Nephron (organoid): ENCODE data around the gene PCSK2.
A peak's percentile ranks its signal among the peaks of the same experiment; 100 is the strongest.

Experiments used
- H3K27ac Mint-ChIP-seq, 3 experiments: 2 replicates each; pipeline ENCODE4 v1.8.0; 2020; ENCODE audit warnings: mixed read lengths in 3 of 3, mild to moderate bottlenecking in 2 of 3, moderate library complexity in 1 of 3
- H3K27me3 Mint-ChIP-seq: 2 replicates; pipeline ENCODE4 v1.8.0; 2021; ENCODE audit warnings: low read depth, mild to moderate bottlenecking, moderate library complexity, mixed read lengths
- H3K36me3 Mint-ChIP-seq: 2 replicates; pipeline ENCODE4 v1.8.0; 2020; ENCODE audit warnings: low read depth, mixed read lengths
- H3K4me1 Mint-ChIP-seq: 2 replicates; pipeline ENCODE4 v1.8.0; 2020; ENCODE audit warnings: mixed read lengths
- H3K4me3 Mint-ChIP-seq, 3 experiments: 2 replicates each; pipeline ENCODE4 v1.8.0; 2020; ENCODE audit warnings: mild to moderate bottlenecking in 3 of 3, mixed read lengths in 3 of 3, moderate library complexity in 2 of 3
- H3K9me3 Mint-ChIP-seq: 2 replicates; pipeline ENCODE4 v1.8.0; 2020; ENCODE audit warnings: mixed read lengths
- TF ChIP-seq, protein P1 (sequence below), 3 experiments: fragments of 200-600 bp; sonication (generic); IDR thresholded peaks; one replicate each; pipeline ENCODE4 v1.5.0; 2021; ENCODE audit warnings: antibody characterized with exemption in 3 of 3; ENCODE audit not compliant: unreplicated experiment in 3 of 3

The PCSK2 gene, protein sequence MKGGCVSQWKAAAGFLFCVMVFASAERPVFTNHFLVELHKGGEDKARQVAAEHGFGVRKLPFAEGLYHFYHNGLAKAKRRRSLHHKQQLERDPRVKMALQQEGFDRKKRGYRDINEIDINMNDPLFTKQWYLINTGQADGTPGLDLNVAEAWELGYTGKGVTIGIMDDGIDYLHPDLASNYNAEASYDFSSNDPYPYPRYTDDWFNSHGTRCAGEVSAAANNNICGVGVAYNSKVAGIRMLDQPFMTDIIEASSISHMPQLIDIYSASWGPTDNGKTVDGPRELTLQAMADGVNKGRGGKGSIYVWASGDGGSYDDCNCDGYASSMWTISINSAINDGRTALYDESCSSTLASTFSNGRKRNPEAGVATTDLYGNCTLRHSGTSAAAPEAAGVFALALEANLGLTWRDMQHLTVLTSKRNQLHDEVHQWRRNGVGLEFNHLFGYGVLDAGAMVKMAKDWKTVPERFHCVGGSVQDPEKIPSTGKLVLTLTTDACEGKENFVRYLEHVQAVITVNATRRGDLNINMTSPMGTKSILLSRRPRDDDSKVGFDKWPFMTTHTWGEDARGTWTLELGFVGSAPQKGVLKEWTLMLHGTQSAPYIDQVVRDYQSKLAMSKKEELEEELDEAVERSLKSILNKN

DNA sequence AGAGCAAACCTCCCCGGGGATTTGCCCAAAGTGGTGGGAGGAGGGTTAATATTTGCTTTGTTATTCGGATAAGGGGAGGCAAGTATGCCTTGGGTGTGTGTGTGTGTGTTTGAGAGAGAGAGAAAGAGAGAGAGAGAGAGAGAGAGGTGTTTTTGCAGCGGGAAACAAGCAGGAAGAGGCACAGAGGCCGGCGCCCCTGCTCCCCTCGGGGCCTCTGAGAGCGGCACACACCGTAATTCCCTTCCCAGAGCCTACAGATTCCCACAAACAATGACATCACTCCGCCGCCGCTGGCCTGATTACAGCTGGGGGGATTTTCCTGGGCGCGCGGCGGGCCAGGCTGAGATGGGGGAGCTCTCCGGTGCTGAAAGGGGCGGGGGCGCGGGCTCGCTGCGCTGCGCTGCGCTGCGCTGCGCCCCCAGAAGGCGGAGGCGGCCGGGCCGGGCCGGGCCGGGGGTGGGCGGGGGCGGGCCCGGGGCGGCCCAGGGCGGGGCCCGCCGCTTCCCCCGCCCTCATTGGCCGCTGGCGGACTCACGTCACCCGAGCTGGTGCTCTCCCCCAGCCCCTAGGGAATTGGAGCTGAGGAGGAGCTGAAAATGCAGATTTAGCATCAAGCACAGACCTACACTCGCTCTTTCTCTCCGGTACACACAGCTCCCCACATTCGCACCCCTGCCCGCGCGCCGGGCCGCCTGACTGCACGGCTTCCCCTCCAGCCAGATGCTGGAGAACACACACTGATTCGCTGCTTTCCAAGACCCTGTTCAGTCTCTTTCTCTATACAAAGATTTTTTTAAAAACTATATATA is at the start of gene PCSK2:
PCSK2 (plus strand) TSS at position 631 of the 809 bp plus-strand sequence. CDS start 266 bp downstream, outside the sequence.
- Mint-ChIP-seq H3K36me3 (no peaks in the 10 kb centered on the region), H3K27ac (no peak within 1 kb of the TSS), H3K9me3 (no peaks in the 10 kb centered on the region), H3K27me3 (peaks cover 85% of the 10 kb centered on the region), H3K4me1 (peaks cover 27% of the 10 kb centered on the region), H3K4me3 (peak within 1 kb of the TSS; percentile 82 to 86 (median 83))
- TF ChIP-seq, protein P1, sequence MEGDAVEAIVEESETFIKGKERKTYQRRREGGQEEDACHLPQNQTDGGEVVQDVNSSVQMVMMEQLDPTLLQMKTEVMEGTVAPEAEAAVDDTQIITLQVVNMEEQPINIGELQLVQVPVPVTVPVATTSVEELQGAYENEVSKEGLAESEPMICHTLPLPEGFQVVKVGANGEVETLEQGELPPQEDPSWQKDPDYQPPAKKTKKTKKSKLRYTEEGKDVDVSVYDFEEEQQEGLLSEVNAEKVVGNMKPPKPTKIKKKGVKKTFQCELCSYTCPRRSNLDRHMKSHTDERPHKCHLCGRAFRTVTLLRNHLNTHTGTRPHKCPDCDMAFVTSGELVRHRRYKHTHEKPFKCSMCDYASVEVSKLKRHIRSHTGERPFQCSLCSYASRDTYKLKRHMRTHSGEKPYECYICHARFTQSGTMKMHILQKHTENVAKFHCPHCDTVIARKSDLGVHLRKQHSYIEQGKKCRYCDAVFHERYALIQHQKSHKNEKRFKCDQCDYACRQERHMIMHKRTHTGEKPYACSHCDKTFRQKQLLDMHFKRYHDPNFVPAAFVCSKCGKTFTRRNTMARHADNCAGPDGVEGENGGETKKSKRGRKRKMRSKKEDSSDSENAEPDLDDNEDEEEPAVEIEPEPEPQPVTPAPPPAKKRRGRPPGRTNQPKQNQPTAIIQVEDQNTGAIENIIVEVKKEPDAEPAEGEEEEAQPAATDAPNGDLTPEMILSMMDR (IDR thresholded peaks at IDR 0.05; ENCODE audit: unreplicated experiment in 3 of 3) = no peak

DNA sequence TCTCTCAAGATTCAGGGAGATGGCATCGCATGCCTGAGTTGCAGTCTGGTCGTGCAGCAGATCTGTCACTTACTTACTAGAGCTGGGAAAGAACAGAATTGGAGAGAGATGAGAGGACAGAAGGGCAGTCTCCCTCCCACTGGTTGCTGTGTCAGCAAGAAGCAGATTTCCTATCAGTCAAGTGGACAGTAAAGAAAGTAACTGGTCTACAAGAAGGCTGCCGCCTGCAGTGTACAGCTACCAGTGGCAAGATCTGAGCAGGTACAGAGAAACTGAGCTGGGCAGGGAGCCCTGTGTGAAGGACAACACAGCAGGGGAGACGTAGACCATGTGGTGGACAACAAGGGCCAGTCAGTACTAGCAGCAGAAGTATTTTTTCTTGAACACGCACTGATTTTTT is 49.5 kb upstream of the PCSK2 start:
- Mint-ChIP-seq H3K27ac (peak overlapping the region; percentile 55 to 73 (median 72)), H3K9me3 (peaks cover 15% of the 10 kb centered on the region), H3K4me1 (peaks cover 12% of the 10 kb centered on the region), H3K27me3 (peaks cover 5% of the 10 kb centered on the region), H3K36me3 (no peaks in the 10 kb centered on the region), H3K4me3 (no peak overlapping the region)
- TF ChIP-seq, protein P1 (IDR thresholded peaks at IDR 0.05; ENCODE audit: unreplicated experiment in 3 of 3) = no peak

DNA sequence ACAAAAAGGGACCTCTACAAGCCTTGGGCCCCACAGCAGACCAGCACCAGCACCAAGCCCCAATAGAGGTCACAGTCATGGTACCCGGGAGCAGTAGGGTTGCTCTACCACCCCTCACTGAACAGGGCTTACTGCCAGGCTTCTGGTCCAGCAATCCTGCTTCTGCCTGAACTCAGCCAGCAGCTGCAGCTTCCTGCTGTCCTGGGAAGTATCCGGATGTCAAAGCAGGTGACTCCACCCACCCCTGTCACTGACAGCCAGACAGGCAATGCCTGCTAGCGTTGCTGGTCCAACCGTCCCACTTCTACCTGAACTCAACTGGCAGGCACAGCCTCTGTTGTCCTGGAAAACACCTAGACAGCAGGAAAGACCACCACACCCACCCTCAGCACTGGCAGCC is 47.0 kb upstream of the PCSK2 start:
- H3K4me1 Mint-ChIP-seq = peaks cover 7% of the 10 kb centered on the region
- H3K4me3 Mint-ChIP-seq = no peak overlapping the region
- peaks cover 5% of the 10 kb centered on the region for H3K27me3 Mint-ChIP-seq
- no peak overlapping the region for H3K27ac Mint-ChIP-seq
- H3K36me3 Mint-ChIP-seq = peaks cover 5% of the 10 kb centered on the region
- TF ChIP-seq, protein P1 (IDR thresholded peaks at IDR 0.05; ENCODE audit: unreplicated experiment in 3 of 3) = no peak
- peaks cover 33% of the 10 kb centered on the region for H3K9me3 Mint-ChIP-seq

DNA sequence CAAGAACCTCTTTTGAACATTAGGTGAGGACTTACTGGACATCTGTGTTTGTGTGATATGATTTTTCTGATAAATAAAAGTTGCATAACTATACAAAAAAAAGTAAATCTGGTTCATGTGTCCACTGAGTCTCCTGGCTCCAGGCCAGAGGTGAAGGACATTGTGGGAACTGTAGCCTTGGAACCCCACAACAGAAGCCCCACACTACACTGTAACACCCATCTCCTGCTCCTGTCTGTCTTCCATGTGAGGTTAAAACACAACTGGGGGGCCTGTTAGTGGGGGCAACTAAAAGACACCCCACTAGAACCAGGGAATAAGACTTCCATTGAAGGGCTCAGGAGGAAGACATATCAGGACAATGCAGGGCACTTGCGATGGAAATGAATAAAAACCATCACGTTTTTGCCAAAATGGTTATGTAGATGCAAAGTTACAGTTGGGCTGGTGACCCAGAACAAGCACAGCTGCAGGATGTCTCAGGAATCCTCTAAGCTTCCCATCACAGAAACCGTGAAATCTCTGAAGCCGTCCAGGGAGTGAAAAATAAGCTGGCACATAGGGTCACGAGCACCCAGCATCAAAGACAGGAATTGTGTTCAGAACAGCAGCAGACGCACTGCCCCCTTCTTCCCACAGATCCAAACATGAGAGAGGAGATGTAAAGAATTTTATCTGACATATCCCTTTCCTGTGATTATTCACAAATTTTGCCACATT is 36.7 kb upstream of the PCSK2 start:
- TF ChIP-seq, protein P1 (IDR thresholded peaks at IDR 0.05; ENCODE audit: unreplicated experiment in 3 of 3) = no peak
- Mint-ChIP-seq H3K27me3 (peaks cover 6% of the 10 kb centered on the region), H3K4me3 (no peak overlapping the region), H3K36me3 (no peaks in the 10 kb centered on the region), H3K9me3 (peaks cover 11% of the 10 kb centered on the region), H3K4me1 (peaks cover 7% of the 10 kb centered on the region), H3K27ac (no peak overlapping the region)

DNA sequence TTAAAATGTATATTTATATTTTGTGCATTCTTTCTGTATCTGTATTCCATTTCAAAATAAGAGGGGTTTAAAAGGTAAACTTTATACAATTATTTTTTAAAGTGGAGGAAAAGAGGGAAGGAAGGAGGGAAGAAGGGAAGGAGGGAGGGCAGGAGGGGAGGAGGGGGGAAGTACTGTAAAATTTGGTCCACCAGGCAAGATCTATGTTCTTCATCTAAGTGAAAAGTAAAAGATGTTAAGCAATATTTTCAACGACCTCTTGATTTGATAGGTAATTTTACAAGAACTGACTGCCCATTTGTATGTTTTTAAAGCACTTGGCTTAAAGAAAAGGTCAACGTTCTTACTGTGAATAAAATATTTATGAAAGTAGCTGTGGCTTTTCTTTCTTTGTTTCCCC is 29.8 kb upstream of the PCSK2 start:
- H3K36me3 Mint-ChIP-seq = no peaks in the 10 kb centered on the region
- peaks cover 4% of the 10 kb centered on the region for H3K9me3 Mint-ChIP-seq
- H3K27ac Mint-ChIP-seq = no peak overlapping the region
- no peak overlapping the region for H3K4me3 Mint-ChIP-seq
- TF ChIP-seq, protein P1 (IDR thresholded peaks at IDR 0.05; ENCODE audit: unreplicated experiment in 3 of 3) = no peak
- no peaks in the 10 kb centered on the region for H3K4me1 Mint-ChIP-seq
- peaks cover 25% of the 10 kb centered on the region for H3K27me3 Mint-ChIP-seq
